HL-60/S4 (cell line): Measurements from ENCODE around the gene POU2AF3.

Experiments used
- in situ Hi-C: fragments of 300-500 bp; cut with MboI; formaldehyde crosslinking; loops from 2 replicates; pipeline ENCODE4 v1.14.3; 2022; ENCODE audit warnings: low sequenced_read_pairs

Gene POU2AF3

DNA sequence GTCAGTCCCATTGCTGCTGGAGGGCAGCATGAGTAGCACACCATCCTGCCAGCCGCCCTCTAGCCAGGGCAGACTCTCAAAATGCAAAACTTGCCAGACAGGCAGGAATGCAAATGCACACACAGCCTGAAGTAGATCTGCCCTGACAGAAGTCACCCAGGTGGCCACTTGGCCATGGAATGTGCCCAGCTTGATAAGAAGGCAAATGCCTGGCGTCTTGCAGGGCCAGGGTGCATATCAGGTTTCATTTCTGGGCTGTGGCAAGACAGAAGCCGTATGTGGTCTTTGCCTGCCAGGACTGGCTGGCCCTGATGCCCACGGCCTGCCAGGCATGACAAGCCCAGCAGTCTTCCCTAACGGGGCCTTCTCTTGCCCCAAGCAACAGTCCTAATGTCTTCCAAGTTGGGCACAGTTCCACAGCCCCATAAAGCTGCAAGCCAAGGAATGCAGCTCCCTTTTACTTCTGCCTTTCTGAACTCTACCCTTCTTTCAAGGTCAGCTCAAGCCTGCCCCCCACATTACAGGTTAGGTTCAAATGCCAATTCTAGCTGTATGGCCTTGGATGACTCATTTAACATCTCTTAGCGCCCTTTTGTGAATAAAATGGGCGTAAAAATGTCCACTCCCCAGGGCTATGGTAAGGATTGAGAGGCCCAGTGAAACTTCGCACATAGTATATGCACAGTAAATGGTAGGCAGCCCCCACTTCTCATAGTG lies 29.7 kb downstream of the POU2AF3 start:
- in situ Hi-C loops = no loop called here

DNA sequence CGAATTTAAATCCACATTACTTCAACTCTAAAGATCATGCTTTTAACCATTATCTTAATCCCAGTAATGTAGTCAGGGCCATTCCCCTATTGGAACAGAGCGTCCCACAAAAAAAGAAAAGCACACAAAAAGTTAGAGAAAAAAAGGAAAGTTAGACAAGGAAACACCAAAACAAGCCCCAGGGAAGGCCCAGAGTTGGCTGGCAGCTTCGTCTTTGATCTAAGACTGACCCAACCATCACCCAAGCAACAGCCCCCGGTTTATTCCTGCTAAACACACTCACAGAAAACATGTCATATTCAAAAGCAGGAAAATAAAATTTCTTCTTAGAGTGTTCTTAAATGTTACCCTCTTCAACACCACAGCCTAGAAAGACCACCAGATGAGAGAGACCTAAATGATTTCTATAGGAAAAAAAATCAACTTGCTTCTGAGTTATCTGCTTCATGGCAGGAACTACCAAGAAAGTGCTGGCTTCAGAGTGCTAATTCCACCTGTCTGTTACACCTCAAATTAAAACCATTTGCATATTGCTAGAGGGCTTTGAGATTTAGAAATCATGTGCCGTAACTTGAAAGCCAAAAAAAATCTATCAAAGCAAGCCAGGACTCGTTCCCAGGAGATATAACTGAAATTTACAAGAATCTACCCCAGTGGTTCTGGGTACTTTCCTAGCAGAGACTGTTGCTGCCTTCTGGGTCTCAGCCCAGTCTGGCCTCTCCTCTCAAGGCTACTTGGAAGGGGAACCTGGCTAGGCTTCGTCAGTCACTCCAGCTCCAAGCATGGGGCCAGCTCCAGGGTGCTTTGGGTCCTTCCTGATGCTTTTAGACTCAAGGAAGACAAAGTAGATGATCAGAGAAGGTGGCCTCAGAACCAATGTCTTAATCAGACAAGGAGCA lies 31.2 kb downstream of the POU2AF3 start:
- in situ Hi-C loops = no loop called here

DNA sequence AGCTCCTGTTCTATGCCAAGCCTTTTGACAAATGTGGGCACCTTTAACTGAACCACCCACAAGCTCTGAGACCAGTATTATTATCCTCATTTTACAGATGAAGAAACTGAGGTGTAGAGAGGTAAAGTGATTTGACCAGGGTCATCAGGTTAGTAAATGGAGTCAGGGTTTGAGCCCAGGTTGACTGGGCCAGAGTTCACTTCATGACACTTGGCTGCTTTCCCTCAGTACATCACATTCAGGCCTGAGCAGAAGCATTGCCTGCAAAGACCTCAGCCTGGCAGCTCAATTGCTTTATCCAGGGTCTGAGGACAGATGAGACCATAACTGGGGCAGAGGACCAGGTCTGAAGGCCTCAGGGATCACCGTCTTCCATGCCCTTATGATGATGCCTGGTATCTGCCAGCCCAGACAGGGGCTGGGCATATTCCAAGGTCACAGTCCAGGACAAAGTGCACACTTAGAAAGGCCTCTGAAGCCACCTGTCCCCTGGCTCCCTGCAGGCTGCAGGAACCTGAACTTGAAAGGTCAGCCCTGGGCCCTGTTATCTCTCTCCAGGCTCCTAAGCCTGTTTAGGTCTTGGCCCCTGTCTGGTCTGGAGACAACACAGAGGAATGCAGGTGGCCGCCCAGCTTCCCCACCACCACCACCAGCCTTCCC lies 32.0 kb downstream of the POU2AF3 start:
- in situ Hi-C loops = no loop called here

GRCh38 chr11:111331711-111332479 lies 33.5 kb downstream of the POU2AF3 start:
- in situ Hi-C loops = no loop called here

DNA sequence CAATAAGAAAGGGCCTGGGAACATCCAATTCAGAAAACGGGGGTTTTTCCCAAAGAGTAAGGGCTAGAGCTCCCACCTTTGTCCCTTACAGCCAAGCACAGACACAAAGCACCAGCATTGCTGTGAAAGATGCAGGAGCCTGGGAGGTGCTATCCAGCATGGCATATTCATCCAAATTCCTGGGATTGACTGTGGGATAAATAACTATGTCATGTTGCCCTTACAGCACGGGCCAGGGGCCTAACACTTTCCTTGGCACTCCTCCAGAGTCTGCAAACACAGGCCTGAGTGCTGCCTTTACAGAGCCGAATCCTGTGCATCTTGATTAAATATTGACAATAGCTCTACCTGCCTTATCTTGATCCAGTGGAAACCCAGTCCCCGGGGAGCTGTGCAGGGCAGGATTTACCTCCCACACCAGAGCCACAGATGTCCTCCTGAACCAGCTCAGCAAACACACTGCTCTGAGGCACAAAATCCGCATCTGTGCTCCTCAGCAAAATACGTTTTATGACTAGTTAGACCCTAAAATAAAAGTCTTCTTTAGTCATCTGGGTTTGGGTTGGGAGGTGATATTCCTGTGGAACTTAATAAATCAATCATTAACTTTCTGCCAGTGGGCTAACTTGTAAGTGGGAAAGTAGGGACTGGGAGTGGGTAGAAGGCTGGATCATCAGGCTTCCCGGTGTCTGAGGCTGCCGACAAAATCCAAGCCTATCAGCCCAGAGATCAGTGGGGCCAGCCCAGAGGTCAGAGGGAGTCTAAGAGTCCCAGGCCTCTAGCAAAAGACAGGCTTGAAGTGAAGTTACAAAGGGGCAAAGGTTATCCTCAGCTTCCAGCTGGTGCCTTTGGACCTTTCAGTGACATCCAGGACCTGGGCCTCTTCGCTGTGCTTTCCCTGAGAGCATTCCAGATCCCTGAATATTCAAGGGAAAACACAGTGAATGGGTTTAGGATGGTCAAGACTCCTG lies 36.5 kb downstream of the POU2AF3 start:
- in situ Hi-C loops = no loop called here

GRCh38 chr11:111335549-111335948 lies 37.2 kb downstream of the POU2AF3 start:
- in situ Hi-C loops = no loop called here

- in situ Hi-C loops = no loop called here
These were observed 37.7 kb downstream of the POU2AF3 start for GRCh38 chr11:111336062-111336461.

GRCh38 chr11:111336582-111337256 lies 38.4 kb downstream of the POU2AF3 start:
- in situ Hi-C loops = no loop called here

DNA sequence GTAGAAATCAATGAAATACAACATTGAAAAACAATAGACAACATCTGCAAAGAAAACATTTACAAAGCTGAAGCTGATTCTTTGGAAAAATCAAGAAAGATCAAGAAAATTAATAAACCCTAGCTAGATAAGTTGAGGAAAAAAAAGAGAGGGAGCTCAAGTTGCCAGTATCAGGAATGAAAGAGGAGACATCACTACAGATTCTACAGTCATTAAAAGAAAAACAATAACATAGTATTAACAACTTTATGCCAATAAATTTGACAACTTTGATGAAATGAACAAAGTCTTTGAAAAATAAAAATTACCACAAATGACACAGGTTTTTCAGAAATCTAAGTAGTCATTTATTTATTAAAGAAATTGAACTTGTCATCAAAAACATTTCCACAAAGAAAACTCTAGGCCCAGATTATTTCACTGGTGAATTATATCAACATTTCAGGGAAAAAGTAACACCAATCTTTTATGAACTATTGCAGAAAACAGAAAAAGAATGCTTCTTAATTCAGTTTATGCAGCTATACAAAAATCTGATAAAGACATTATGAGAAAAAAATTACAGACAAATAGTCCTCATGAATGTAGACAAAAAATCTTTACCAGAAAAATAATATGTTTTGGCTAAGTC lies 41.5 kb downstream of the POU2AF3 start:
- in situ Hi-C loops = no loop called here

GRCh38 chr11:111342329-111342728 lies 44.0 kb downstream of the POU2AF3 start:
- in situ Hi-C loops = no loop called here

DNA sequence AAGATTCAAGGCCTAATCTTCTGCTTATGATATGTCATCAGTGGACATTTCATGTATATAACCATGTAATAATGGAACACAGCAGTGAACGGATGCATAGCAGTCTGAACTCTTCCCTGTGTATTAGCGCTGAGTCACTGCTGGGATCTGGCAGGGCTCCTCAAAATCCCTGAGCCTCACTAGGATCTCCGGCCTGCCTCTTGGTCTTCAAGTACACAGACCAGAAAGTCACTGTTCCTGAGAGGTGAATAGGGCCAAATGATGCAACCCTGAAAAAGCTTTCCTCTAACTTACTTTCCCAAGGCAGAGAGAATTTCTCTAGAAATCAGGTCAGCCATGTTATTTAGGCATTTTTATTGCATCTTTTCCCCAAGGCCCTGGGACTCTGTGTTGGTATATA lies 45.7 kb downstream of the POU2AF3 start:
- in situ Hi-C loops = no loop called here

GRCh38 chr11:111347002-111347722 lies 48.8 kb downstream of the POU2AF3 start:
- in situ Hi-C loops = no loop called here

DNA sequence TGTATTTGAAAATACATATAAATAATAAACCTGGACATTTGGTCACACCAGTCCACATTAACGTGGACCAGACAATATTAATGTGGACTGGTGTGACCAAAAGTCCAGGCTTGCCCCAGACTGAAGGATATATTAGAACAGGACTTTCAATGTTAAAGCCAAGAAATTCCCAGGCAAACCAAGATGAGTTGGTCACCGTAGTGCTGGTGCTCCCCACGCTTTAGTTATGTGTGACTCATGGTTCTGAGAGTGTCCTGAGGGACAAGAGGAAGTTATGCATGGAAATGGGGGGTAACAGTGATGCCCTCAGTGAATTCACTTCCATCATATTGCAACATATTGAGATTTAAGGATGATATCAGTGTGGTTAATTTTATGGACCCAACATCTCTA lies 49.4 kb downstream of the POU2AF3 start:
- in situ Hi-C loops = no loop called here

DNA sequence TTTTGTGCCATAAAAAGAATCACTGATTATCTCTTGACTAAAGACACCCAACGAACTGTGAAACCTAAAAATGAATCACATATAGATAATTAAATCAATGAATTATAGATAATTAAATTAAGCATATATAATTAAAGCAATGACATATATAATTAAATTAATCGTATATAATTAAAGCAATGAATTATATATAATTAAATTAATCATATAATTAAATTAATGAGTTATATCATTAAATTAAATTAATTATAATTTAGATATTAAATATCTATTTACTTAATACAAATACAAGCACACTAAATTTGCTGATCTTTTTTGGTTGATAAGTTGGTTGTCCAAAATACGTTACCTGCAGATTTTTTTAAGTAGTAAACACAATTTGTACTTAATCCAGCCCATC lies 49.8 kb downstream of the POU2AF3 start:
- in situ Hi-C loops = no loop called here

GRCh38 chr11:111349191-111349695 lies 50.9 kb downstream of the POU2AF3 start:
- in situ Hi-C loops = no loop called here

DNA sequence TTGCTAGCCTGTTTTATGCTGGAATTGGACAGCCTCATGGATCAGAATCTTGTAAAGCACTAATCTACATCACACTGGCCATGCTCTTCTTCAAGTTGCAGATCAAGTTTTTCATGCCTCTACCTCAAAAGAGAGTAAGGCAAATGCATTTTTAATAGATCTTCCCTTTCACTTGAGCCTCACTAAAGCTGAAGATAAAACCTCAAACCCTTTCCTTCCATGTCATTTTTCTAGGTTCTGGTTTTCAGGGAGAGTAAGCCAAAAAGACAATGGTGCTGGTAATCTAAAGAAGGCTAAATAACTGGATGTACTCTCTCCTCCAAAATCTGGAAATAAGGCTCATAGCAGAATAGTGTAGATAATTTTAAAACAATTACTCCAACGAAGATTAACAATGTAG lies 52.5 kb downstream of the POU2AF3 start:
- in situ Hi-C loops = no loop called here

DNA sequence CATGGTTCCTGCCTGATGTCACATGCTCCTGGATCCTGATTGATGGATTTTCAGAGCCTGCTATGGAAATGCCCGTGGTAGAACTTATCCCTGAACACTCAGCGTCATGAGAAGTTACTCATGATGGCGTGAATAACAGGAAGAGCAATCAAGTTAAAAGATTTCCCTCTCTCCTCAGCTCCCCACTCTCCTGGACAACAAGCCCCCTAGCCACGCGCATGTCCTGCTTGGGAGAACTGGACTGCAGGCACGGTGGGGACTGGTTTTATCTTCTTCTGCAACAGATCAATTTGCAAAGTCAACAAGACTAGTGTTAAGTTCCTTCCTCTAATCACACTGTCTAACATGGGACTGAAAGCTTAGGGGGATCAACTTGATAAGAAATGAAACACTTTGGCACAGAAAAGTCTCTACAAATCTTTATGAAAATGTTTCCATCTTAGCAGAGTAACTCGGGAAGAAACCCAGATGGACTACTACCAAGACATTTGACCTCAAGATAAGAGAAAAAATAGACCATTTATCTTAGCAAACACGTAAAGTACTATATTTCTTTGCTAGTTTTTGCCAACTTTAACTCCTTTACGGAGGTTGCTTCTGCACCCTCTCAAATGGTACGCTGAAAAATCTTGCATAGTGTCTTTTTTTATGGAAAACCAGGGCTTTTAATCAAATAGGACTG lies 53.2 kb downstream of the POU2AF3 start:
- in situ Hi-C loops = no loop called here
